Measurements from ENCODE around the gene E2F4. TPM values are rescaled to one million over a fixed set of nuclear protein-coding genes. Genes with fewer than 3 reads are reported as not detected.

E2F4 gene
- total RNA-seq, 1 experiment from 2014 or later: 96.0 TPM

DNA sequence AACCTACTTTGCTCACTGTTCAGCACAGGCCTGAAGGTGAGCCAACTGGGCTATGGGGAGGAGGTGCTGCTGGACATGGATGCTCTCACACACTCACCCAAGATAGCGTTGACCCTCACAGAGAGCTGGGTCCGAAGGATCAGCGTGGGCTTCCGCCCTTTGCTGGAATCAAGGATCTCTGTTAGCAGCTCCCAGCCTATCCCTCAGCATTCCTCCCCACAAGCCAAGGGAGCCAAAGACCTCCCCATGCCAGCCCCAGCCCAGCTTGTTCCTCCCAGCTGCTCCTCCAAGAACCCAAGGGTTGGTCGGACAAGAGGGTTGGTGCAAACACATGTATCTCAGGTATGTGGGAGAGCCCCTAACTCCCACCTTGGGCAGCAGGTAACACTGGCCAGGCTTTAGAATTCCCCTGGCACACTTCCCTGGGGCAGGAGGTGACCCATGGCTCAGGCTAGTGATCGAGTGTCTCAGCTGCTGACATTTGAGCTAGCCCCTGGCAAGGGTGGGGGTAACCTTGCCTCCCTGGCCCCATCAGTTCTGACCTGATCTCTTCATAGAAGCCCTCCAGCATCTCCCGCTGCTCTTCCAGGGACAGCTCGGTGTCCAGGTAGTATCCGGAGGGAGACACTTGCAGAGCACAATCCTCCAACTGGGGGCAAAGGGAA, 47.0 kb downstream of the E2F4 start:
- ChIA-PET POLR2A (ENCODE audit: low non-redundant PET) (no interaction called here), CTCF (no interaction called here)
- Histone ChIP-seq H3K36me3 (ENCODE audit: insufficient read depth, low read length, poor library complexity, severe bottlenecking) (peaks cover 39% of the 10 kb centered on the region), H3K27me3 (replicated peaks; ENCODE audit: insufficient read depth, low read depth, low read length, poor library complexity) (no peaks in the 10 kb centered on the region), H3K4me1 (ENCODE audit: insufficient read depth, low read length, poor library complexity, severe bottlenecking) (peaks cover 26% of the 10 kb centered on the region), H3K9me3 (ENCODE audit: low read depth, low read length, poor library complexity, severe bottlenecking) (no peaks in the 10 kb centered on the region), H3K27ac (ENCODE audit: low read depth, low read length, poor library complexity, severe bottlenecking) (no peak overlapping the region), H3K4me3 (ENCODE audit: low read depth, low read length, poor library complexity, severe bottlenecking) (no peak overlapping the region)
- no TSS peak for BruUV-seq (replicated peaks)
- TF ChIP-seq EZH2 (IDR thresholded peaks at IDR 0.05; ENCODE audit: borderline replicate concordance, low read depth, low read length, poor library complexity, severe bottlenecking): no peak
- TF ChIP-seq, protein P1, sequence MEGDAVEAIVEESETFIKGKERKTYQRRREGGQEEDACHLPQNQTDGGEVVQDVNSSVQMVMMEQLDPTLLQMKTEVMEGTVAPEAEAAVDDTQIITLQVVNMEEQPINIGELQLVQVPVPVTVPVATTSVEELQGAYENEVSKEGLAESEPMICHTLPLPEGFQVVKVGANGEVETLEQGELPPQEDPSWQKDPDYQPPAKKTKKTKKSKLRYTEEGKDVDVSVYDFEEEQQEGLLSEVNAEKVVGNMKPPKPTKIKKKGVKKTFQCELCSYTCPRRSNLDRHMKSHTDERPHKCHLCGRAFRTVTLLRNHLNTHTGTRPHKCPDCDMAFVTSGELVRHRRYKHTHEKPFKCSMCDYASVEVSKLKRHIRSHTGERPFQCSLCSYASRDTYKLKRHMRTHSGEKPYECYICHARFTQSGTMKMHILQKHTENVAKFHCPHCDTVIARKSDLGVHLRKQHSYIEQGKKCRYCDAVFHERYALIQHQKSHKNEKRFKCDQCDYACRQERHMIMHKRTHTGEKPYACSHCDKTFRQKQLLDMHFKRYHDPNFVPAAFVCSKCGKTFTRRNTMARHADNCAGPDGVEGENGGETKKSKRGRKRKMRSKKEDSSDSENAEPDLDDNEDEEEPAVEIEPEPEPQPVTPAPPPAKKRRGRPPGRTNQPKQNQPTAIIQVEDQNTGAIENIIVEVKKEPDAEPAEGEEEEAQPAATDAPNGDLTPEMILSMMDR (conservative IDR thresholded peaks at IDR 0.05; ENCODE audit: low read depth, low read length): no peak
- intact Hi-C loops (cut with micrococcal nuclease; ENCODE audit: unreplicated experiment): no loop called here
- no peak for DNase-seq (ENCODE audit: low spot score)

DNA sequence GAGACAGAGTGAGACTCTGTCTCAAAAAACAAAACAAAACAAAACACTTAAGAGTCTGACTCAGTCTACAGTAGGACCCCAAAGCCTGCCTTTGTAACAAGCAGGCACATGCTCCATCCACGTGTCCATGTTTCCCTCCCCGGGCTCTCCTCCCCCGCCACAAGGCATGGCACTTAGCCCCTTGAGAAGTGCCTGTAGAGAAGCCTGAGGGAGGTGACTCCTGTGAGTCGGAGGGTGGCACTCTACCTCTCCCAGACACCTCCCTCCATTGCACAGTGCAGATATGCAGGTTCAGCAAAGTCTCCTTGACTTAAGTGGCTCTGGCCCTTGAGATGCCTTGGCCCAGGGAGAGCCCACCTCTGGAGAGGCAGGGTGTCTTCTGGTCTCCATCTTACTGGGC, 48.6 kb downstream of the E2F4 start:
- peaks cover 28% of the 10 kb centered on the region for H3K36me3 ChIP-seq (ENCODE audit: insufficient read depth, low read length, poor library complexity, severe bottlenecking)
- BruUV-seq (replicated peaks): no TSS peak
- no peaks in the 10 kb centered on the region for H3K9me3 ChIP-seq (ENCODE audit: low read depth, low read length, poor library complexity, severe bottlenecking)
- ChIA-PET POLR2A (ENCODE audit: low non-redundant PET) (no interaction called here), CTCF (no interaction called here)
- peak overlapping the region; percentile 58 for H3K27ac ChIP-seq (ENCODE audit: low read depth, low read length, poor library complexity, severe bottlenecking)
- no peak overlapping the region for H3K4me3 ChIP-seq (ENCODE audit: low read depth, low read length, poor library complexity, severe bottlenecking)
- TF ChIP-seq EZH2 (IDR thresholded peaks at IDR 0.05; ENCODE audit: borderline replicate concordance, low read depth, low read length, poor library complexity, severe bottlenecking): no peak
- TF ChIP-seq, protein P1 (conservative IDR thresholded peaks at IDR 0.05; ENCODE audit: low read depth, low read length): no peak
- no peak for DNase-seq (ENCODE audit: low spot score)
- no peaks in the 10 kb centered on the region for H3K27me3 ChIP-seq (replicated peaks; ENCODE audit: insufficient read depth, low read depth, low read length, poor library complexity)
- intact Hi-C loops (cut with micrococcal nuclease; ENCODE audit: unreplicated experiment): no loop called here
- peaks cover 42% of the 10 kb centered on the region for H3K4me1 ChIP-seq (ENCODE audit: insufficient read depth, low read length, poor library complexity, severe bottlenecking)

DNA sequence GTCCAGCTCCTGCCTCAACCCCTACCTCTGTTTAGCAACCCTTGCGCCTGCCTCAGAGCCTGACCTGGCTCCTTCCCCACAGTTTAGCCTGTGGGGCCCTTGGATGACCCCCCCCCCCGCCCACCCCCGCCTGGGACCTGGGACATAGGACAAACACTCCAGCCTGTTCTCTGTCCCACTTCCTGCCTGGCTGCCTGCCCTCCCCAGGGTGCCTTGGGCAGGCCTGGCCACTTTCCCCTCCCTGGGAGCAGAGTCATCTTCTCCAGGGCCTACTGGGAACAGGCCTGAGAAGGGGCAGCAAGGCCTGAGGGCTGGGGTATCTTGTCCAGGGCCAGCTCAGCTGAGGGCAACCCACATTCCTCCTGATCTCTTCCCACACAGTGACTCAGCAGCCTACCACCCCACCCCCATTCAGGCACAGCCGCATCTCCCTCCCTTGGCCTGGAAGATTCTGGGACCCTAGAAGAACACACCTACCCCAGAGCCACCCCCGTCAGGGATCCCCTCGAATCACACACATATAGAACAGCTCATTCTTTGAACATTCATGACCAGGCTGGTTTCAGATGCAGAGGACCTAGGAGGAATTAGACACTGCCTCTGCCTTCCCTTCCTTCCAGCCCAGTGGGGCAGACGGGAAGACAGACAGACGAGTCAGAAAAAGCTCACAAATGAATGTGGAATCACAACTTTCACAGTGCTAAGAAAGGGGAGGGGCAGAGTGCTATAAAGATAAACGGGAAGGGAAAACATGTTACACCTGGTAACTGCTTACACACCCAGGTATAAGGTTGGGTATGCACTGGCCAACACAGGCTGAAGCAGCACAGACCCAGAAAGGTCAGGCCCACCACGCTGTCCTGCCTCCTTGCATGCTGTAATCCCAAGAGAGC, 49.3 kb downstream of the E2F4 start:
- Histone ChIP-seq H3K9me3 (ENCODE audit: low read depth, low read length, poor library complexity, severe bottlenecking) (no peaks in the 10 kb centered on the region), H3K36me3 (ENCODE audit: insufficient read depth, low read length, poor library complexity, severe bottlenecking) (peaks cover 20% of the 10 kb centered on the region), H3K27me3 (replicated peaks; ENCODE audit: insufficient read depth, low read depth, low read length, poor library complexity) (no peaks in the 10 kb centered on the region), H3K4me1 (ENCODE audit: insufficient read depth, low read length, poor library complexity, severe bottlenecking) (peaks cover 48% of the 10 kb centered on the region), H3K4me3 (ENCODE audit: low read depth, low read length, poor library complexity, severe bottlenecking) (no peak overlapping the region), H3K27ac (ENCODE audit: low read depth, low read length, poor library complexity, severe bottlenecking) (peak overlapping the region; percentile 80)
- CTCF ChIA-PET: no interaction called here
- POLR2A ChIA-PET (ENCODE audit: low non-redundant PET): no interaction called here
- TF ChIP-seq EZH2 (IDR thresholded peaks at IDR 0.05; ENCODE audit: borderline replicate concordance, low read depth, low read length, poor library complexity, severe bottlenecking): no peak
- TF ChIP-seq, protein P1 (conservative IDR thresholded peaks at IDR 0.05; ENCODE audit: low read depth, low read length): no peak
- intact Hi-C loops (cut with micrococcal nuclease; ENCODE audit: unreplicated experiment): no loop called here
- no TSS peak for BruUV-seq (replicated peaks)
- peak; percentile 42 for DNase-seq (ENCODE audit: low spot score)

Measured in A673 (cell line).